HG02943 (cell line): ENCODE data around the gene GSTT2.
"Not testable (repeated sequence)": the region's sequence is repeated elsewhere in the genome, so short reads cannot be mapped to it uniquely, and the experiment has no call there.

Experiments
- ATAC-seq: cut with Tn5 transposase; IDR thresholded peaks from one replicate; pipeline ENCODE4 v1.9.1; 2021; ENCODE audit warnings: mild to moderate bottlenecking, low read depth, moderate library complexity; ENCODE audit not compliant: unreplicated experiment

GSTT2 gene

GRCh38 chr22:23979557-23980240 lies at the start of gene GSTT2:
Gene GSTT2 (plus strand): TSS chr22:23980134.
- not testable (repeated sequence) for ATAC-seq

DNA sequence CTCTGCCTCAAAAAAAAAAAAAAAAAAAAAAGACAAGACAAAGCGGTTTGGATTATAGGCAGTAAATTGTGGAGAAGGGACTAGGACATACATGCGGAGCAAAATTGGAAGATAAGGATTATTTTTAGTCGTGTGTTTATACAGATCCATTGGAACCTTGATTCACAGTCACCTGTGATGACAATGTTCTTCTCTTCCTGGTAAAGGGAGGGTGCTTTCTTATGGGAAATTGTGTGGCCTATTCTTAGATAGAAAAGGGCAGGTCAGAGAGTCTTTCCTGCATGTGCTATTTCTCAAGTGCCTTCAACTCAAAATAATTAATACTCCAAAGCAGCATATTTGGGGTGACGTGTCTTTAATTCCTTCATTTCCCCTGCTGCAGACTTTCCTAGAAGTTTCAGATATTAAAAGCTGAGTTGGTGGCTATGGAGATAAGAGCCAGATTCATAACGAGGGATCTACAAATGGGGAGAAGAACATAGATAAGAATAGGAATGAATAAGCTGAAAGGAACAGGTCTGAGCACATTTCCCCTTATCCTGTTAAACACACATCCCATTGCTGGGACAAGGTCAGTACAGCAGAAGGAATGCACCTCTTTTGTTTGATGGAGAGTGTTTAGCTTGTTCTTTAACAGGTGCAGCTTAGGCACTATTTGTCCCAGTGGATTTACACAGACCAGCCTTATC lies 41.5 kb upstream of the GSTT2 start:
- no peak for ATAC-seq

- no peak for ATAC-seq
These were observed 40.9 kb upstream of the GSTT2 start for GRCh38 chr22:23939017-23939357.

- not testable (repeated sequence) for ATAC-seq
These were observed 39.8 kb upstream of the GSTT2 start for GRCh38 chr22:23940166-23940565.

DNA sequence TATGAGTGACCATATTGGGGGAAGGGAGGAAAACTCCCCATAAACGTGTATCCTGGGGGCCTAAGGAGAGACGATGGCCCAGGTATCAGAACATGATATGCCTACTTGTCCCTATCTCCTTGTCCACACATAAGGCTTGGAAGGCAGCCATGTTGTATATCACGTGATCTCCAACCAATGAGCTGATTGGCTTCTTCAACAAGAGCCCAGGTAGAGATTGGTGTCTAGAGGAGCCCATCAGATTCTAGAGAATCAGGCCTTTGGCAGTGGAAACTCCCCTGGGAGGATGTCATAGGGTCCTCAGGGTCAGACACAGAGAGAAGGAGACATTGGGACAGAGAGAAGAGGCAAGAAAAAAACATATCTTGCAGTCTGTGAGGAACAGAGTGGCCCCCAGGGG lies 32.5 kb upstream of the GSTT2 start:
- not testable (repeated sequence) for ATAC-seq

- not testable (repeated sequence) for ATAC-seq
These were observed 30.2 kb upstream of the GSTT2 start for GRCh38 chr22:23949764-23950163.

- ATAC-seq = not testable (repeated sequence)
These were observed 28.6 kb upstream of the GSTT2 start for GRCh38 chr22:23951383-23951782.

GRCh38 chr22:23952794-23953405 lies 27.0 kb upstream of the GSTT2 start:
- ATAC-seq = not testable (repeated sequence)

GRCh38 chr22:23953485-23953884 lies 26.4 kb upstream of the GSTT2 start:
- ATAC-seq = not testable (repeated sequence)

- not testable (repeated sequence) for ATAC-seq
These were observed 25.5 kb upstream of the GSTT2 start for GRCh38 chr22:23954193-23954990.

DNA sequence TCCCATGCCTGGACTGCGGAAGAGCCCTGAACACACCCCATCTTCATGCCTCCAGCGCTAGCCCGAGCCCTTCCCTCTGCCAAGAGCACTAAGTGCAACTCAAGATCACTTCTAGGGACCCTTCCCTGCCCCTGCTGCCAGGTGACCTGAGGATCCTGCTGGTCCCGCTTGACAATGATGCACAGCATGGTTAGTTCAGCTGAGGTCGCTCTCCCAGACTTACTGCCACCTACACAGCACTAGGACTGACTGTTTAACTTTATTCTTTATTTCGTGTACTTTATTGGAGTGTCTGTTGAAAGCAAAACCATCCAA lies 25.0 kb upstream of the GSTT2 start:
- not testable (repeated sequence) for ATAC-seq

GRCh38 chr22:23955886-23956285 lies 24.0 kb upstream of the GSTT2 start:
- not testable (repeated sequence) for ATAC-seq

DNA sequence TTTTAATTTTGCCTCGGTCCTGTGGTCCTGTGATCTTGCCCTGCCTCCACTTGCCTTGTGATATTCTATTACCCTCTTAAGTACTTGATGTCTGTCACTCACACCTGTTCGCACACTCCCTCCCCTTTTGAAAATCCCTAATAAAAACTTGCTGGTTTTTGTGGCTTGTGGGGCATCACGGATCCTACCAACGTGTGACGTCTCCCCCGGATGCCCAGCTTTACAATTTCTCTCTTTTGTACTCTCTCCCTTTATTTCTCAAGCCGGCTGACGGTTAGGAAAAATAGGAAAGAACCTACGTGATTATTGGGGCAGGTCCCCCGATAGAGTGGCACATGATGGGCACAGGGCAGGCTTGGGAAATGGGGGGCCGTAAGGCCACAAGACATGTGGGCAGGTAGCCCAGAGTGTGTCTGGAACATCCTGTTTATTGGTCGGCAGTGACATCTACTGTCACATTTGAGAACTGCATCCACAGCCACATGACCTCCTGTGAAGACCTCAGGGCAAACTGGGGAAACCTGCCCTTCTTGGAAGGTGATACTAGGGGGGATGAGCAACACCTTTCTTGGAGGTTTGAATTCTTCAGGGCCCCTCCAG lies 23.5 kb upstream of the GSTT2 start:
- ATAC-seq = not testable (repeated sequence)

DNA sequence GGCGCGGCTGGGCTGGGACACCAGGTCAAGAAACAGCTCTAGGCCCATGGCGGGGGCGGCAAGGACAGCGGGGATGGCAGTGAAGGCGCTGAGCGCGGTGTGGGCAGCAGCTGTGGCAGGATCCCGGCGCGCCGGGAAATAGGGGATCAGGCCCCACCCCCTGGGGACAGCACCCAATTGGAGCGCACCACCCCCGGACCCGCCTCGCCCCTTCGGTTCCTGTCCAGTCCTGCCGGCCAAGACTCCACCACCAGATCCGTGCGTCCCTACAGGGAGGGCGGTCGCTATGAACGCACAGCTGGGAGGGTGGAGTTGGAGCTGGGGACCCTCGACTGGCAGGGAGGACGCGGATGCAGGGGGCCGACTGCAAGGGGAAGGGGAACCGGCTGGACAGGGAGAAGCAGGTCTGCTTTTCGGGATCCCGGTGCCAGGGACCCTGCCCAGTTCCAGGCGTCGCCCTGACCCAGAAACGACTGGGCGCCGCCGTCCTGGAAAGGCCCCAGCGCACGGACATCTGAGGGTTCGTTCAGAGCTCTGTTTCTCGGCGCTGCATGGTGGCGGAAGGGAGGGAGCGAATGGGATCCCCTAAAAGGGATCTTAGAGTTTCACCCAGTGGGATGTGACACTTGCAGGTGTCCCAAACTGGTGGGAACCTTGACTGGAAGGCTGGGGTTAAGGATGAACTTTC lies 18.7 kb upstream of the GSTT2 start, which contains the start of gene GSTT2B:
GSTT2B (minus strand) TSS at position 112 of the 688 bp plus-strand sequence; CDS start at position 48, 64 bp downstream.
- not testable (repeated sequence) for ATAC-seq

DNA sequence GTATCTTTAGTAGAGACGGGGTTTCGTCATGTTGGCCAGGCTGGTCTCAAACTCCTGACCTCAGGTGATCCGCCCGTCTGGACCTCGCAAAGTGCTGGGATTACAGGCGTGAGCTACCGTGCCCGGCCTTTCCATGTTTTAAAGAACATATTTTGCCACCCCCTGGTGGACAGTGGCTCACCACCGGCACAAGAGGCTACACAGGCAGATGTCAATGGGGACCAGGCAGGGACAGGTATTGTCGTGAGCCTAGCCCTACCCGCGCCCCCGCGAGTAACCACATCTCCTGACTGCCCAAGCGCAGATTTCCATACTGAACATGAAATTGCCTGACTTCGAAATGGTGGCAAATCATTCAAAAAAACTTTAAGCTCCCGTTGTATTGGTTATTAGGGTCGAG lies 13.8 kb upstream of the GSTT2 start:
- ATAC-seq = not testable (repeated sequence)

DNA sequence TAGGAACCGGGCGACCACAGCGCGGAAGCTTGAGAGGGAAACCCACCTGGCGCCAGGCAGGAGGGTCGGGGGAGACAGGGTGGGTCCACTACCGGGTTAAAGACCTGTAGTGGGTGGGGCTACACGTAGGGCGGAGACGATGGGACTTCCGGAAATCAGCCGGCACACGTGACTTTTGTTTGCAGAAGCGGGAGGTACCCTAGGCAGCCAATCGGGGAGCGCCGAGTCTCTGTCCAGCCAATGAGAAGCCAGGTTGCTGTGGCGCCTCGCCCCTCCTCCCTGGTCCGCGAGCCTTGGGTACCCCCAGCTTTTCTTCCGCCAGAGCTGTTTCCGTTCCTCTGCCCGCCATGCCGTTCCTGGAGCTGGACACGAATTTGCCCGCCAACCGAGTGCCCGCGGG lies 13.4 kb upstream of the GSTT2 start, which contains the start of gene DDTL:
DDTL (plus strand) TSS at position 321 of the 400 bp plus-strand sequence; CDS start at position 348, 27 bp downstream.
- peak; percentile 91 for ATAC-seq

- no peak for ATAC-seq
These were observed 10.9 kb upstream of the GSTT2 start for GRCh38 chr22:23969071-23969470.

DNA sequence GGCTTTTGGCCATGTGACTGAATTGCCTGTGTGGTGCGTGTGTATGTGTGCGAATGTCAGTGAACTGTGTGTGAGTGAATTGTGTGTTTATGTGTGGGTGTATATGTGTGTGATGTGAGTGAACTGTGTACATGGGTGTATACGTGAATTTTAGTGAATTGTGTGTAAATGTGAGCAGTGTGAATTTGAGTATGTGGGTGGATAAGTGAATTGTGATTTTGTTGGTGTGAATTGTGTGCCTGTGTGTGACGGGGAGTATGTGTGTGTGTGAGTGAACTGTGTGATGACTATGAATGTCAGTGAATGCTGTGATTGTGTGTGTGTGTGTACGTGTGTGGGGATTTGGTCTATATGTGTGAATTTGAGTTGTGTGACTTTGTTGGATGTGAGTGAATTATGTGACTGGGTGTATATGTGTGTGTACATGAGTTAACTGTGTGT lies 9.7 kb upstream of the GSTT2 start:
- no peak for ATAC-seq

- no peak for ATAC-seq
These were observed 9.0 kb upstream of the GSTT2 start for GRCh38 chr22:23970816-23971486.
